ENCODE measurements around the gene BAG5.

The BAG5 gene

GRCh38 chr14:103558071-103558882, 4.2 kb downstream of the BAG5 start:
- Histone ChIP-seq H3K4me3 (ENCODE audit: low read length) (no peak overlapping the region), H2AK5ac (ENCODE audit: low read length) (no peak overlapping the region), H3K56ac (ENCODE audit: low read length) (no peak overlapping the region), H2BK15ac (replicated peaks; ENCODE audit: low read depth) (no peak overlapping the region), H2BK120ac (ENCODE audit: low read depth, low read length) (no peak overlapping the region), H3K27me3 (ENCODE audit: insufficient read depth, low read length, poor library complexity) (no peaks in the 10 kb centered on the region), H3K27ac (ENCODE audit: low read depth, low read length) (no peak overlapping the region), H3K23ac (ENCODE audit: low read length) (no peak overlapping the region), H3K79me1 (ENCODE audit: low read length) (peaks cover 20% of the 10 kb centered on the region), H4K5ac (ENCODE audit: low read length) (no peak overlapping the region), H3K4ac (ENCODE audit: low read depth, low read length) (no peak overlapping the region), H3K18ac (ENCODE audit: low read length) (no peak overlapping the region), H4K8ac (ENCODE audit: low read depth, low read length) (no peak overlapping the region), H3K4me1 (ENCODE audit: control insufficient read depth, low read depth, low read length) (no peaks in the 10 kb centered on the region), H3K4me2 (ENCODE audit: low read length) (no peak overlapping the region), H2BK5ac (ENCODE audit: low read length) (no peak overlapping the region), H3K79me2 (ENCODE audit: control insufficient read depth, insufficient read depth, low read length) (peaks cover 38% of the 10 kb centered on the region), H3K36me3 (ENCODE audit: control insufficient read depth, insufficient read depth, low read length) (peaks cover 8% of the 10 kb centered on the region), H3K9ac (ENCODE audit: low read length) (no peak overlapping the region)
- no CpG with 5 or more reads among the region's 16 CpGs for WGBS (ENCODE audit: extremely low coverage, insufficient coverage, low lambda C conversion rate)
- no peak for DNase-seq

GRCh38 chr14:103556946-103557758, 5.3 kb downstream of the BAG5 start:
- H3K56ac ChIP-seq (ENCODE audit: low read length), result no peak overlapping the region
- WGBS (ENCODE audit: extremely low coverage, insufficient coverage, low lambda C conversion rate), result no CpG with 5 or more reads among the region's 15 CpGs

GRCh38 chr14:103555559-103556337, 6.7 kb downstream of the BAG5 start:
- H2BK5ac ChIP-seq (ENCODE audit: low read length), result no peak overlapping the region
- H3K56ac ChIP-seq (ENCODE audit: low read length), result no peak overlapping the region
- H4K8ac ChIP-seq (ENCODE audit: low read depth, low read length), result no peak overlapping the region
- DNase-seq, result no peak
- H4K5ac ChIP-seq (ENCODE audit: low read length), result no peak overlapping the region
- H2BK120ac ChIP-seq (ENCODE audit: low read depth, low read length), result no peak overlapping the region
- H3K27me3 ChIP-seq (ENCODE audit: insufficient read depth, low read length, poor library complexity), result no peaks in the 10 kb centered on the region
- no peak overlapping the region for H3K27ac ChIP-seq (ENCODE audit: low read depth, low read length)
- H3K9ac ChIP-seq (ENCODE audit: low read length), result no peak overlapping the region
- H2BK15ac ChIP-seq (replicated peaks; ENCODE audit: low read depth), result no peak overlapping the region
- no peaks in the 10 kb centered on the region for H3K4me1 ChIP-seq (ENCODE audit: control insufficient read depth, low read depth, low read length)
- H3K4ac ChIP-seq (ENCODE audit: low read depth, low read length), result no peak overlapping the region
- peaks cover 15% of the 10 kb centered on the region for H3K79me1 ChIP-seq (ENCODE audit: low read length)
- H3K23ac ChIP-seq (ENCODE audit: low read length), result peak overlapping the region; percentile 45
- no peak overlapping the region for H2AK5ac ChIP-seq (ENCODE audit: low read length)
- no peak overlapping the region for H3K18ac ChIP-seq (ENCODE audit: low read length)
- no CpG with 5 or more reads among the region's 15 CpGs for WGBS (ENCODE audit: extremely low coverage, insufficient coverage, low lambda C conversion rate)
- no peak overlapping the region for H3K4me2 ChIP-seq (ENCODE audit: low read length)
- peaks cover 8% of the 10 kb centered on the region for H3K36me3 ChIP-seq (ENCODE audit: control insufficient read depth, insufficient read depth, low read length)
- H3K4me3 ChIP-seq (ENCODE audit: low read length), result no peak overlapping the region
- H3K79me2 ChIP-seq (ENCODE audit: control insufficient read depth, insufficient read depth, low read length), result peaks cover 20% of the 10 kb centered on the region

More at GRCh38 chr14:103556946-103557758, 5.3 kb downstream of the BAG5 start:
- no peak overlapping the region for H4K8ac ChIP-seq (ENCODE audit: low read depth, low read length)
- H2BK5ac ChIP-seq (ENCODE audit: low read length), result no peak overlapping the region
- peaks cover 8% of the 10 kb centered on the region for H3K36me3 ChIP-seq (ENCODE audit: control insufficient read depth, insufficient read depth, low read length)
- DNase-seq, result no peak
- H2BK120ac ChIP-seq (ENCODE audit: low read depth, low read length), result no peak overlapping the region
- no peak overlapping the region for H3K4me3 ChIP-seq (ENCODE audit: low read length)
- H3K23ac ChIP-seq (ENCODE audit: low read length), result no peak overlapping the region
- no peak overlapping the region for H3K27ac ChIP-seq (ENCODE audit: low read depth, low read length)
- H3K27me3 ChIP-seq (ENCODE audit: insufficient read depth, low read length, poor library complexity), result no peaks in the 10 kb centered on the region
- H3K4ac ChIP-seq (ENCODE audit: low read depth, low read length), result no peak overlapping the region
- peaks cover 34% of the 10 kb centered on the region for H3K79me2 ChIP-seq (ENCODE audit: control insufficient read depth, insufficient read depth, low read length)
- no peak overlapping the region for H2BK15ac ChIP-seq (replicated peaks; ENCODE audit: low read depth)
- no peak overlapping the region for H2AK5ac ChIP-seq (ENCODE audit: low read length)
- no peak overlapping the region for H3K4me2 ChIP-seq (ENCODE audit: low read length)
- H4K5ac ChIP-seq (ENCODE audit: low read length), result no peak overlapping the region
- no peaks in the 10 kb centered on the region for H3K4me1 ChIP-seq (ENCODE audit: control insufficient read depth, low read depth, low read length)
- peaks cover 18% of the 10 kb centered on the region for H3K79me1 ChIP-seq (ENCODE audit: low read length)
- no peak overlapping the region for H3K18ac ChIP-seq (ENCODE audit: low read length)
- no peak overlapping the region for H3K9ac ChIP-seq (ENCODE audit: low read length)

GRCh38 chr14:103552846-103553210, 9.6 kb downstream of the BAG5 start:
- Histone ChIP-seq H4K5ac (ENCODE audit: low read length) (no peak overlapping the region), H3K79me1 (ENCODE audit: low read length) (peaks cover 2% of the 10 kb centered on the region), H3K9ac (ENCODE audit: low read length) (no peak overlapping the region), H2BK15ac (replicated peaks; ENCODE audit: low read depth) (no peak overlapping the region), H3K79me2 (ENCODE audit: control insufficient read depth, insufficient read depth, low read length) (no peaks in the 10 kb centered on the region), H3K4me2 (ENCODE audit: low read length) (no peak overlapping the region), H2BK5ac (ENCODE audit: low read length) (no peak overlapping the region), H3K4ac (ENCODE audit: low read depth, low read length) (no peak overlapping the region), H3K56ac (ENCODE audit: low read length) (no peak overlapping the region), H3K27ac (ENCODE audit: low read depth, low read length) (no peak overlapping the region), H4K8ac (ENCODE audit: low read depth, low read length) (no peak overlapping the region), H2AK5ac (ENCODE audit: low read length) (no peak overlapping the region), H3K18ac (ENCODE audit: low read length) (no peak overlapping the region), H3K36me3 (ENCODE audit: control insufficient read depth, insufficient read depth, low read length) (no peaks in the 10 kb centered on the region), H3K23ac (ENCODE audit: low read length) (no peak overlapping the region), H3K4me3 (ENCODE audit: low read length) (no peak overlapping the region), H3K4me1 (ENCODE audit: control insufficient read depth, low read depth, low read length) (no peaks in the 10 kb centered on the region), H2BK120ac (ENCODE audit: low read depth, low read length) (no peak overlapping the region), H3K27me3 (ENCODE audit: insufficient read depth, low read length, poor library complexity) (no peaks in the 10 kb centered on the region)
- WGBS (ENCODE audit: extremely low coverage, insufficient coverage, low lambda C conversion rate), result no CpG with 5 or more reads among the region's 11 CpGs
- no peak for DNase-seq

- no peaks in the 10 kb centered on the region for H3K36me3 ChIP-seq (ENCODE audit: control insufficient read depth, insufficient read depth, low read length)
- DNase-seq, result no peak
- H3K56ac ChIP-seq (ENCODE audit: low read length), result no peak overlapping the region
- no peak overlapping the region for H3K27ac ChIP-seq (ENCODE audit: low read depth, low read length)
- no peak overlapping the region for H3K4ac ChIP-seq (ENCODE audit: low read depth, low read length)
- no peak overlapping the region for H4K5ac ChIP-seq (ENCODE audit: low read length)
- no peak overlapping the region for H4K8ac ChIP-seq (ENCODE audit: low read depth, low read length)
- WGBS (ENCODE audit: extremely low coverage, insufficient coverage, low lambda C conversion rate), result no CpG with 5 or more reads among the region's 18 CpGs
- no peak overlapping the region for H3K4me3 ChIP-seq (ENCODE audit: low read length)
- peaks cover 2% of the 10 kb centered on the region for H3K79me1 ChIP-seq (ENCODE audit: low read length)
- H2BK5ac ChIP-seq (ENCODE audit: low read length), result no peak overlapping the region
- no peak overlapping the region for H3K4me2 ChIP-seq (ENCODE audit: low read length)
- H3K23ac ChIP-seq (ENCODE audit: low read length), result no peak overlapping the region
- no peaks in the 10 kb centered on the region for H3K27me3 ChIP-seq (ENCODE audit: insufficient read depth, low read length, poor library complexity)
- H2BK120ac ChIP-seq (ENCODE audit: low read depth, low read length), result no peak overlapping the region
- no peak overlapping the region for H3K9ac ChIP-seq (ENCODE audit: low read length)
- H3K4me1 ChIP-seq (ENCODE audit: control insufficient read depth, low read depth, low read length), result no peaks in the 10 kb centered on the region
- H2AK5ac ChIP-seq (ENCODE audit: low read length), result no peak overlapping the region
- H3K18ac ChIP-seq (ENCODE audit: low read length), result no peak overlapping the region
- no peak overlapping the region for H2BK15ac ChIP-seq (replicated peaks; ENCODE audit: low read depth)
- H3K79me2 ChIP-seq (ENCODE audit: control insufficient read depth, insufficient read depth, low read length), result no peaks in the 10 kb centered on the region
These were observed 10.2 kb downstream of the BAG5 start for GRCh38 chr14:103552011-103552845.
